ENCODE measurements around the gene SSBP3. TPM values are rescaled to one million over a fixed set of nuclear protein-coding genes. Genes with fewer than 3 reads are reported as not detected.

Gene SSBP3
- total RNA-seq, 1 experiment from 2014 or later: 42.1 TPM

DNA sequence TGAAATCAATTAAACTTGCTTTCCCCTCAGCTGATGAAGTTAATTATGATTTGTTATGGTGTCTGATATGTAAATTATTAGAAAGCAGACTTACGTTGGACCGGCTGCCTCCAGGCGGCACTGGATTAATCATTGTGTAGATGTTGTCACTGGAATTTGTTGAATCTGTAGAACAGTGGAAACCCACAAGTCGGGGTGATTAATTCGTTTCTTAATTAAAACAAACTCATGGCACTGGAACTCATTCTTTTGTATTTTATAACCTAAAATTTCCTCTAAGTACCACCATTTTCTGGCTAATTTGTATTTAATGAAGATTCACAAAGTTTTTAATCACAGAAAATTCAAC, 167.2 kb downstream of the SSBP3 start:
- intact Hi-C loops (cut with micrococcal nuclease; ENCODE audit: unreplicated experiment): no loop called here
- no peaks in the 10 kb centered on the region for H3K27me3 Mint-ChIP-seq (ENCODE audit: insufficient read depth, unreplicated experiment)
- Histone ChIP-seq H3K4me1 (no peaks in the 10 kb centered on the region), H3K4me3 (ENCODE audit: low read depth, low read length) (no peak overlapping the region), H3K36me3 (ENCODE audit: control insufficient read depth, insufficient read depth, low read length) (no peaks in the 10 kb centered on the region; the same call in 1 of the 2 replicates), H3K27me3 (replicated peaks; ENCODE audit: control insufficient read depth, insufficient read depth, low read length) (no peaks in the 10 kb centered on the region), H3K9me3 (no peaks in the 10 kb centered on the region)
- peaks cover 39% of the 10 kb centered on the region for H3K36me3 Mint-ChIP-seq (ENCODE audit: insufficient read depth, unreplicated experiment)
- H3K4me1 Mint-ChIP-seq (ENCODE audit: low read depth, unreplicated experiment): no peaks in the 10 kb centered on the region
- H3K9me3 Mint-ChIP-seq (ENCODE audit: unreplicated experiment): no peaks in the 10 kb centered on the region
- TF ChIP-seq, protein P1, sequence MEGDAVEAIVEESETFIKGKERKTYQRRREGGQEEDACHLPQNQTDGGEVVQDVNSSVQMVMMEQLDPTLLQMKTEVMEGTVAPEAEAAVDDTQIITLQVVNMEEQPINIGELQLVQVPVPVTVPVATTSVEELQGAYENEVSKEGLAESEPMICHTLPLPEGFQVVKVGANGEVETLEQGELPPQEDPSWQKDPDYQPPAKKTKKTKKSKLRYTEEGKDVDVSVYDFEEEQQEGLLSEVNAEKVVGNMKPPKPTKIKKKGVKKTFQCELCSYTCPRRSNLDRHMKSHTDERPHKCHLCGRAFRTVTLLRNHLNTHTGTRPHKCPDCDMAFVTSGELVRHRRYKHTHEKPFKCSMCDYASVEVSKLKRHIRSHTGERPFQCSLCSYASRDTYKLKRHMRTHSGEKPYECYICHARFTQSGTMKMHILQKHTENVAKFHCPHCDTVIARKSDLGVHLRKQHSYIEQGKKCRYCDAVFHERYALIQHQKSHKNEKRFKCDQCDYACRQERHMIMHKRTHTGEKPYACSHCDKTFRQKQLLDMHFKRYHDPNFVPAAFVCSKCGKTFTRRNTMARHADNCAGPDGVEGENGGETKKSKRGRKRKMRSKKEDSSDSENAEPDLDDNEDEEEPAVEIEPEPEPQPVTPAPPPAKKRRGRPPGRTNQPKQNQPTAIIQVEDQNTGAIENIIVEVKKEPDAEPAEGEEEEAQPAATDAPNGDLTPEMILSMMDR (IDR thresholded peaks at IDR 0.05; ENCODE audit: insufficient read depth in 1 of 2, low read depth in 1 of 2, low read length in 1 of 2, severe bottlenecking in 1 of 2, unreplicated experiment in 1 of 2): no peak
- no TSS peak for BruUV-seq (replicated peaks)
- H3K4me3 Mint-ChIP-seq (ENCODE audit: unreplicated experiment): no peak overlapping the region
- DNase-seq: no peak
- ChIA-PET CTCF (interaction anchor here (0.5 kb wide), 1 partner anchor 19 kb away, joined by 3 read pairs; no protein-coding TSS in a partner anchor), POLR2A (no interaction called here)
- no peak overlapping the region for H3K27ac Mint-ChIP-seq (ENCODE audit: unreplicated experiment)

DNA sequence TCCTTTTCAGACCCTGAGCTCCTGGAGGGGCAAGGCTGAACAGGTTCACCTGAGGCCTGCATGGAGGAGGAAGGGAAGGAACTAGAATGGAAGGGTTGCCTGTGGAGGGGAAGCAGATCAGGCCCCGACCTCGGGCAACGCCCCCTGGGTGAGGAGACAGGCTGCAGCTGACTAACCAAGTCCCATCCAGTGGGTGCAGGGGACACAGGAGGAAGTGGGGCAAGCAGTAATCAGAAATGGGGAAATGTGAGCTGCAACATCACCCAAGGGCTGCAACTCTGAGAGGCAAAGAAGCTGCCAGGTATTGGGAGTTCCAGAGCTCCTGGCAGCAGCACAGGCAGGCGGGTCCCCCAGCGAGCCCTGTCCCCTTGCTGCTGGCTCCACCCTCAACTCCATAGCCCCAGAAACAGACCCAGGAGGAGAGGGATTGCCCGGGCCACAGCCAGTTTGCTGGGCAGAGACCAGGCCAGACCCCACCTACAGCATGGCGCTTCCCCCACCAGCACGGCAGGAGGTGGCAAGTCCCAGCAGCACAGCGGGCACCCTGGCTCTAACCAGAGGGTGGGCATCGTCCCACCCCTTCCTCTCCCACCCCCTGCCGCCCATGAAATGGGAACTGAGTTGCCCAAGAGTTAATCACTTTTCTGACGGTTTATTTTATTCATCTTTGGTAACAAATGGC, 167.7 kb downstream of the SSBP3 start:
- intact Hi-C loops (cut with micrococcal nuclease; ENCODE audit: unreplicated experiment): no loop called here
- BruUV-seq (replicated peaks): no TSS peak
- Histone ChIP-seq H3K9me3 (no peaks in the 10 kb centered on the region), H3K36me3 (ENCODE audit: control insufficient read depth, insufficient read depth, low read length) (no peaks in the 10 kb centered on the region; the same call in 1 of the 2 replicates), H3K4me3 (ENCODE audit: low read depth, low read length) (no peak overlapping the region), H3K4me1 (no peaks in the 10 kb centered on the region), H3K27me3 (replicated peaks; ENCODE audit: control insufficient read depth, insufficient read depth, low read length) (no peaks in the 10 kb centered on the region)
- Mint-ChIP-seq H3K4me3 (ENCODE audit: unreplicated experiment) (no peak overlapping the region), H3K9me3 (ENCODE audit: unreplicated experiment) (no peaks in the 10 kb centered on the region), H3K27ac (ENCODE audit: unreplicated experiment) (no peak overlapping the region), H3K4me1 (ENCODE audit: low read depth, unreplicated experiment) (no peaks in the 10 kb centered on the region), H3K27me3 (ENCODE audit: insufficient read depth, unreplicated experiment) (no peaks in the 10 kb centered on the region), H3K36me3 (ENCODE audit: insufficient read depth, unreplicated experiment) (peaks cover 39% of the 10 kb centered on the region)
- POLR2A ChIA-PET: no interaction called here
- DNase-seq: no peak
- CTCF ChIA-PET: interaction anchor here (0.5 kb wide), 1 partner anchor 18 kb away, joined by 3 read pairs; no protein-coding TSS in a partner anchor
- TF ChIP-seq, protein P1 (IDR thresholded peaks at IDR 0.05; ENCODE audit: insufficient read depth in 1 of 2, low read depth in 1 of 2, low read length in 1 of 2, severe bottlenecking in 1 of 2, unreplicated experiment in 1 of 2): no peak

DNA sequence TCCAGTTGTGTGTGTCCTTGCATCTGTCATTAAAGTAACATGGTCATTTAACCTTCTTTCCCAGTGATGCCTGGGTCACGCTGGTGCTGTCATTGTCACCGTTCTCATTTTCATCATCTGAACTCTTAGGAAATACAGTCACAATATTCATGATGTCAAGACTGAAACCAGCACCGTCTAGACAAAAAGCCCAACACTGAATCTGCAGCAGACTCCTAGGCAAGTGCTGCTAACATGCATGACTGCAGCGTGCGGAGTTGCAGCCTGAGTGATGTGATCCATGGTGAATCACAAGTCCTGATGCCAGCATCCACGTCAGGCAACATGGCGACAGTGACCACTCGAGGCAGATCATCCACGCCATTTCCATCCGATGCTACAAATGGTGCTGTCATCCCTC, 168.6 kb downstream of the SSBP3 start:
- no peaks in the 10 kb centered on the region for H3K4me1 ChIP-seq
- H3K9me3 Mint-ChIP-seq (ENCODE audit: unreplicated experiment): no peaks in the 10 kb centered on the region
- H3K36me3 ChIP-seq (ENCODE audit: control insufficient read depth, insufficient read depth, low read length): no peaks in the 10 kb centered on the region; the same call in 1 of the 2 replicates
- TF ChIP-seq, protein P1 (IDR thresholded peaks at IDR 0.05; ENCODE audit: insufficient read depth in 1 of 2, low read depth in 1 of 2, low read length in 1 of 2, severe bottlenecking in 1 of 2, unreplicated experiment in 1 of 2): no peak
- no peaks in the 10 kb centered on the region for H3K27me3 ChIP-seq (replicated peaks; ENCODE audit: control insufficient read depth, insufficient read depth, low read length)
- no TSS peak for BruUV-seq (replicated peaks)
- ChIA-PET POLR2A (no interaction called here), CTCF (no interaction called here)
- no peak overlapping the region for H3K4me3 ChIP-seq (ENCODE audit: low read depth, low read length)
- no peaks in the 10 kb centered on the region for H3K27me3 Mint-ChIP-seq (ENCODE audit: insufficient read depth, unreplicated experiment)
- H3K36me3 Mint-ChIP-seq (ENCODE audit: insufficient read depth, unreplicated experiment): peaks cover 32% of the 10 kb centered on the region
- no peak overlapping the region for H3K27ac Mint-ChIP-seq (ENCODE audit: unreplicated experiment)
- no peak for DNase-seq
- no peaks in the 10 kb centered on the region for H3K4me1 Mint-ChIP-seq (ENCODE audit: low read depth, unreplicated experiment)
- no peak overlapping the region for H3K4me3 Mint-ChIP-seq (ENCODE audit: unreplicated experiment)
- intact Hi-C loops (cut with micrococcal nuclease; ENCODE audit: unreplicated experiment): no loop called here
- no peaks in the 10 kb centered on the region for H3K9me3 ChIP-seq
